Activated CD8-positive, alpha-beta memory T cell treated with anti-CD3 and anti-CD28 coated beads, Interleukin-2, amount 50 U/mL, for 4 hours (primary cell): ENCODE measurements around the gene ZSCAN5A.
"Not testable (repeated sequence)": the region's sequence is repeated elsewhere in the genome, so short reads cannot be mapped to it uniquely, and the experiment has no call there.

Experiments
- DNase-seq: peaks from one replicate; pipeline ENCODE4 v3.0.0-alpha.2; 2020

The ZSCAN5A gene

DNA sequence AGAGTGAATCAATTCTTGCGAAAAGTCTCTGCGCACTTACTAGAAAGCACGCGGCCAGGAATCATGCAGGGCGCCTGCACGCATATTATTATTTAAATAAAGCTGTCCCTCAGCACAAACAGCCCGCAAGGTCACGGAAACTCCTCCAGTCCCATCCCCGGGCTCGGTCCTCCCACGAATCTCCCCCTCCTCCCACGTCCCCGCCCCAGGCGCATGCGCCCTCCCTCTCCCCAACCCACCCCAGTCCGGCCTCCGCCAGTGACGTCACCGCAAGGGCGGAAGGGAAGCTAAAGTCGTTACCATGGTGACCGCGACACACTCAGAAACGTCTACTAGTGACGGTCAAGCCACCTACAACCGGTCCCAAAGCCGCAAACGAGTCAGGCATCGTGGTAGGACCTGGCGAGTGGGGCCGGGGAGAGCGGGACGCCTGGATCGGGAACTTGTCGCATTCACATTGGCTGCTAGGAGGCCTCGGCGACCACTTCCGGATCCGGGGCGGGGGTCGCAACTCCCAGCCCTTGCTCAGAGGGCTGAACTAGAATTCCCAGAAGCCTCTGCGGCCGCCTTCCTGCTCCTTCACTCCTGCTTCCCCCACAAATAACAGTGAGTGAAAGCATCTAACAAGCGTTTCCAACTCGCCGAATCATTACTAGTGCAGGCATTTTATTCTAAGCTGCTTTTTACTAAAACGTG is at the start of gene ZSCAN5A:
TSS of gene ZSCAN5A (minus strand) at position 459 of the 696 bp plus-strand sequence. CDS start 89,793 bp downstream, outside the sequence.
- peak; percentile 97 for DNase-seq

DNA sequence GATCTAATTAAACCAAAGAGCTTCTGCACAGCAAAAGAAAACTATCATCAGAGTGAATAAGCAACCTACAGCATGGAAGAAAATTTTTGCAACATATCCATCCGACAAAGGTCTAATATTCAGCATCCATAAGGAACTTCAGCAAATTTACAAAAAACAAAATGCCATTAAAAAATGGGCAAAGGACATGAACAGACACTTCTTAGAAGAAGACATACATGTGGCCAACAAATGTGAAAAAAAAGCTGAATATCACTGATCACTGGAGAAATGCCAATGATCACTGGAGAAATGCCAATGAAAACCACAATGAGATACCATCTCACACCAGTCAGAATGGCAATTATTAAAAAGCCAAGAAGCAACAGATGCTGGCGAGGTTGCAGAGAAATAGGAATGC is 46.2 kb upstream of the ZSCAN5A start:
- DNase-seq = no peak

GRCh38 chr19:56356944-56357343 is 42.3 kb upstream of the ZSCAN5A start:
- no peak for DNase-seq

DNA sequence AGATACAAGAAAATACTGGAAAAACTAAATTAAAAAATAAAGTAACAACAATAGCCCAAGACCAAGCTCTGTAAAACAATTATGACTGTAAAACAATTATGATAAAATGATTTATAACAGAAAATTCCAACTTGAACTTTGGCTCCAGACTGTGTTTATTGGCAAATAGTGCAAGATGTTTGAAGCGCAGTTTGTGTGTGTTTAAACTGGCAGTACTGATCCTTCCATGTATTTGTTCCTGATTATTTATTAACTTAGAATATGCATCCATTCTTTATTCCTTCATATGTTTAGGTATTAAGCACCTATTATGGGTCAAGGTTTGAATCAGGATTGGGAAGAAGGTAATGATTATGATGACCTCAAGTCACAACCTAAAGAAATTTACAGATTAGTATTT is 40.9 kb upstream of the ZSCAN5A start:
- DNase-seq = no peak

- no peak for DNase-seq
Measured at GRCh38 chr19:56351208-56351607, 36.6 kb upstream of the ZSCAN5A start.

DNA sequence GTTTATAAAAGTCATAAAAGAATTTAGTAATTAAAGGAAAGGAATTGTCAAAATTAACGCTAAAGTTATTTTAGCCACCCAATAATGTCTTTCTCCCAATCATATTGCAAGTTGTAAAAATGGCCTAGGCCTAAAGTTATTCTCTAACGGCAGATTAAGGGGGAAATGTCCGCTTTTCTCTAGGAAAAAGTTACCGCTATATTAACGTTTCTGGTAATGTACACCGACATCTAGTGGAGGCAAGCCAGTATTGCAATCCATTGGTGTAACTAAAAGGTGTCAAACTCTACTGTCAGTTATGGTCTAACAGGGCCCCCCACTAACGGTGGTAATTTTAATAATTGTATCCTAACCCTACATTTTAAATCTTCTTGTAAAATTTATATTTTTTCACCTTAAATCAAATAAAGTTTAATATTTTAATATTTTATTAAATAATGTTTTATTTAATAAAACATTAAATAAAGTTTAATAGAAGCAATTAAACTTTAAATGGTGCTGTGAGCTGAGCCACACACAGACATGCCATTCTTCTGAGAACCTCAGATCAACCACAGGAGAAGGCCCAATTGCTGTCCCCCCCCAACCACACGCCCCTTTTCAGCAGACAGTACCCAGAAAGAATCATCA is 35.9 kb upstream of the ZSCAN5A start:
- DNase-seq = peak; percentile 50

- no peak for DNase-seq
Measured at GRCh38 chr19:56348289-56348877, 33.7 kb upstream of the ZSCAN5A start.

DNA sequence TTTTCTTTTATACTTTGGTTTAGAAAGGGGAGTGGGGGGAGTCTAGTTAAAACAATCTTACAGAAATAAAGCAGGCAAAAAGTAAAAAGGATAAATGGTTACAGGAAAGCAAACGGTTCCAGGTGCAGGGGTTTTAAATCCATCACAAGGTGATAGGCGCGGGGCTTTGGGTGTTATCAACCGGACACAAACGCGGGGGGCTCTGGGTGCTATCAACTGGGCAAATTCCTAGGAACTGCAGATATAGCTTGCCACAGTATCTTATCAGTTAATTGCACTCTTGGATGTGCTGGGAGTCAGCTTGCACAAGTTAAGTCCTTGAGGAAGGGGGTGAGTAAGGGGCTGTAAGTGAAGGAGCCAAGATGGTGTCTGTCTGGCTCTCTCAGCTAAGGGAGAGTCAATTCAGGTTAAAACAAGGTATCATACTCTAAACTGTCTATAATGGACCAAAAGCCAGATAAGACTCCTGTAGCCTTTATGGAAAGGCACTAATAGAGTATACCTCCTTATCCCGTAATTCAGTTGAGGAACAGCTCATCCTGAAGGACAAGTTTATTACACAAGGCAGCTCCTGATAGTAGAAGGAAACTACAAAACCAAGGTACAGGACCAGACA is 32.6 kb upstream of the ZSCAN5A start:
- no peak for DNase-seq

DNA sequence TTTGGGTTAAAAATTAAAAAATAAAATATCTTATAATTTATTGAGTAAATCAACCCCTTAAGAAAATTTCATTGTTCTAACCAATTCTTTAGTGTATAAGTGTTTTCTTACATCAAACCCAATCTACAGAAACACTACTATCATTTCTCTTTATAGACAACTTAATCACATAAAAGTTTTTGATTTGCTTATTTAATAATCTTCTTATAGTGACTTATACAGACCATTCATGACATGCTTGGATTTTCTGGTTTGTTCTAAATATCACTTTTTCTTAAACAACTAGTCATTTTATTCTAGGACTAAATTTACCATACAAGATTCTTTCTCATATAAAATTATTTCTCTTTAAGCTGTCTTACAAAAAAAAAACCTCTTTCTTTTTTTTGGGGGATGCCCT is 27.3 kb upstream of the ZSCAN5A start:
- no peak for DNase-seq

- not testable (repeated sequence) for DNase-seq
Measured at GRCh38 chr19:56339031-56339430, 24.4 kb upstream of the ZSCAN5A start.

DNA sequence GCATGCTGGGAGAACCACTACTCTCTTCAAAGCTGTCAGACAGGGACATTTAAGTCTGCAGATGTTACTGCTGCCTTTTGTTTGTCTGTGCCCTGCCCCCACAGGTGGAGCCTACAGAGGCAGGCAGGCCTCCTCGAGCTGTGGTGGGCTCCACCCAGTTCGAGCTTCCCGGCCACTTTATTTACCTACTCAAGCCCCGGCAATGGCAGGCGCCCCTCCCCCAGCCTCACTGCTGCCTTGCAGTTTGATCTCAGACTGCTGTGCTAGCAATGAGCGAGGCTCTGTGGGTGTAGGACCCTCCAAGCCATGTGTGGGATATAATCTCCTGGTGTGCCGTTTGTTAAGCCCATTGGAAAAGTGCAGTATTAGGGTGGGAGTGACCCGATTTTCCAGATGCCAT is 22.4 kb upstream of the ZSCAN5A start:
- DNase-seq = not testable (repeated sequence)

GRCh38 chr19:56335371-56335770 is 20.7 kb upstream of the ZSCAN5A start:
- DNase-seq = not testable (repeated sequence)

- DNase-seq = peak; percentile 36
Measured at GRCh38 chr19:56333506-56333905, 18.9 kb upstream of the ZSCAN5A start.

DNA sequence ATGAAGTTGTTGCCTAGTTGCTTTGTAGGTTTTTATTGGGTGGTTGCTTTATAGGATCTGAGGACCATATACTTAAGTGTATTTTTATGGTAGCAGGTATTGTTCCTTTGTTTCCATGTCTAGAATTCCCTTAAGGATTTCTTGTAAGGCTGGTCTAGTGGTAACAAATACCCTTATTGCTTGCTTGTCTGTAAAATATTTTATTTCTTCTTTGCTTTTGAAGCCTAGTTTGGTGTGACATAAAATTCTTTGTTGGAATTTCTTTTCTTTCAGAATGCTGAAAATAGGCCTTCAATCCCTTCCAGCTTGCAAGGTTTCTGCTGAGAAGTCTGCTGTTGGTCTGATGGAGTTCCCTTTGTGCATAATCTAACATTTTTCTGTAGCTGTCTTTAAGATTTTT is 18.1 kb upstream of the ZSCAN5A start:
- DNase-seq = no peak

DNA sequence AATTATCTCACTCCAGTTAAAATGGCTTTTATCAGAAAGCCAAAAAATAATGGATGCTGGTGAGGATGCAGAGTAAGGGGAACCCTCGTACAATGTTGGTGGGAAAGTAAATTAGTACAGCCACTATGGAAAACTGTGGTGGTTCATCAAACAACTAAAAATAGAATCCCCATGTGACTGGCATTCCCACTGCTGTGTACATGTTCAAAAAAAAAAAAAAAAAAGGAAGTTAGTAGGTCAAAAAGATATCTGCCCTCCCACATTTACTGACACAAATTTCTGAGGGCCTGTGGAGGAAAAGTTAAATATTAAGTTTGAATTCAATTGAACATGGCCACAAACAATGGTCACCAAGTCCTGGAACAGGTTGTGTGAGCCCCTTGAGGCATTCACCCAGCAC is 9.8 kb upstream of the ZSCAN5A start:
- DNase-seq = no peak

DNA sequence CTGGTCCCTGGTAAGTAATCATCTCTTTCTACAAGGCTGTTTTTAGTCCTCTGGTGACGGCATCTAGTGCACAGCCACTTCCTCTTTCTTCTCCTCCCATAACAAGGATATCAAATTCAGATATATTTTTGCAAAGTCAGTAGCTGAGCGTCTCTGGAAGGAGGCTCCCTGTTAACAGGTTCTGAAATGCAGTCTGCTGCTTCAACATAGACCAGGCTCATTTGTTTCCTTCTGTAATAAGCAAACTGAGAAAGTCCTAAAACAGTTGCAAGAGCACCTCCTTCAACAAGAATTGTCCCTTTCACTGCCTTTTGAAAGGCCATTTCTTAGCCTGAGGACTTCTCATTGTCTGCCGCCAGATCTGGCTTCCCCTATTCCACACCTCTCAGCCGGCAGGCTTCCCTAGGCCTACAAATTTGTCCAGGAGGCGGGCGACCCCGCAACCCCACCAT is 7.4 kb upstream of the ZSCAN5A start:
- no peak for DNase-seq

GRCh38 chr19:56321254-56321988 is 6.8 kb upstream of the ZSCAN5A start:
- DNase-seq = no peak

GRCh38 chr19:56319991-56320390 is 5.4 kb upstream of the ZSCAN5A start:
- no peak for DNase-seq

DNA sequence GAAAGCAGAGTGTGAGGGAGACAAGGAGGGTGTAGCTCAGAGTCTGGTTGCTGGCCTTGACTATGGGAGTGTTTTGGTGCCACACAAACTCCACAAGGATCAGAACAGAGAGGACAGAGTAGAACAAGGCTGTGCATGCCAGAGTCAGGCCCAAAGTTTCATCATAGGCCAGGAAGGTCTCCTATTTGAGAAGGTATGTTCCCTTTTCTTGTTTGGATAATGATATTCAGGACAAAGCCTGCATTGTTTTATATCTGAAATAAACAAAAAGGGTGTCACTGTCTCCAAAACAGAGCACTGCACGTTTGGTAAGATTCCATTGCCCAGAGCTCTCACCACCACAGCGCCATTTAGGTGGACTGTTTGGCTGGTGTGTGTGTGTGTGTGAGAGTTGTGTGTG is 3.1 kb upstream of the ZSCAN5A start:
- no peak for DNase-seq

- DNase-seq = no peak
Measured at GRCh38 chr19:56316728-56317127, 2.1 kb upstream of the ZSCAN5A start.

GRCh38 chr19:56315077-56315828 is 614 bp upstream of the ZSCAN5A start:
- peak; percentile 89 for DNase-seq

GRCh38 chr19:56314018-56314380 is 640 bp downstream of the ZSCAN5A start:
- no peak for DNase-seq
